NT2/D1 (cell line): ENCODE data around the gene PIRT.

Experiments used
- SUZ12 ChIP-seq: IDR thresholded peaks from 2 replicates; pipeline ENCODE4 v1.6.1; 2011; ENCODE audit not compliant: insufficient read length, insufficient read depth; ENCODE audit errors: extremely low read depth
- YY1 ChIP-seq: IDR thresholded peaks from 2 replicates; pipeline ENCODE4 v1.6.1; 2011; ENCODE audit not compliant: insufficient read length, insufficient read depth
- ZNF274 ChIP-seq: IDR thresholded peaks from 2 replicates; pipeline ENCODE4 v1.6.1; 2011; ENCODE audit warnings: mild to moderate bottlenecking, low read depth, low read length

GRCh38 chr17:10821770-10822169 is 16.1 kb downstream of the PIRT start:
- TF ChIP-seq ZNF274 (no peak), SUZ12 (no peak), YY1 (no peak)
